GM12878 (cell line): ENCODE measurements around the gene FSHB. TPM values are rescaled to one million over a fixed set of nuclear protein-coding genes. Genes with fewer than 3 reads are reported as not detected.

ENCODE experiments used
- BCL11A ChIP-seq: IDR thresholded peaks from 2 replicates; pipeline ENCODE4 v1.6.1; 2011; ENCODE audit warnings: low read depth, low read length
- CBX3 ChIP-seq: fragments of 200-600 bp; sonication (generic); IDR thresholded peaks from 2 replicates; pipeline ENCODE4 v1.6.1; 2016; ENCODE audit warnings: low read depth, borderline replicate concordance
- CBX5 ChIP-seq: sonication (generic); IDR thresholded peaks from 2 replicates; pipeline ENCODE4 v1.6.1; 2016; ENCODE audit warnings: low read depth, moderate library complexity, mild to moderate bottlenecking, inconsistent platforms
- CEBPB ChIP-seq, 2 experiments: fragments of 150-350 bp in 1 of 2; IDR thresholded peaks; 2 replicates each; pipeline ENCODE4 v1.6.1; 2012 to 2014; ENCODE audit warnings: low read depth in 2 of 2, low read length in 2 of 2, borderline replicate concordance in 1 of 2, inconsistent platforms in 1 of 2
- EED ChIP-seq: sonication (generic); IDR thresholded peaks from 2 replicates; pipeline ENCODE4 v1.6.1; 2016; ENCODE audit warnings: antibody characterized with exemption, low read depth
- ESRRA ChIP-seq: IDR thresholded peaks from 2 replicates; pipeline ENCODE4 v1.6.1; 2012; ENCODE audit warnings: mild to moderate bottlenecking, low read length, improper control_type of control experiment
- EZH2 ChIP-seq: IDR thresholded peaks from 2 replicates; pipeline ENCODE4 v1.6.1; 2012; ENCODE audit warnings: low read depth, mild to moderate bottlenecking, control low read depth, inconsistent platforms, low read length, borderline replicate concordance; ENCODE audit not compliant: control insufficient read depth
- RAD21 ChIP-seq: IDR thresholded peaks from 2 replicates; pipeline ENCODE4 v1.6.1; 2011; ENCODE audit warnings: mild to moderate bottlenecking, low read depth, low read length, moderate library complexity; ENCODE audit not compliant: insufficient read depth
- SKIL ChIP-seq: fragments of 450-650 bp; IDR thresholded peaks from 2 replicates; pipeline ENCODE4 v1.6.1; 2017; ENCODE audit warnings: mild to moderate bottlenecking, low read depth, inconsistent platforms; ENCODE audit not compliant: poor library complexity, severe bottlenecking
- SPI1 ChIP-seq: IDR thresholded peaks from 2 replicates; pipeline ENCODE4 v1.6.1; 2011; ENCODE audit warnings: low read depth, mild to moderate bottlenecking, low read length, moderate library complexity, borderline replicate concordance; ENCODE audit not compliant: insufficient read depth
- STAT1 ChIP-seq: fragments of 450-650 bp; conservative IDR thresholded peaks from 2 replicates; pipeline ENCODE4 v1.6.1; 2014; ENCODE audit warnings: antibody characterized with exemption, mild to moderate bottlenecking
- SUZ12 ChIP-seq: fragments of 200-600 bp; sonication (generic); IDR thresholded peaks from one replicate; pipeline ENCODE4 v1.6.1; 2018; ENCODE audit warnings: antibody characterized with exemption, mild to moderate bottlenecking; ENCODE audit not compliant: unreplicated experiment
- TBL1XR1 ChIP-seq: IDR thresholded peaks from 2 replicates; pipeline ENCODE4 v1.6.1; 2012; ENCODE audit warnings: low read depth, low read length, improper control_type of control experiment
- TCF12 ChIP-seq: IDR thresholded peaks from 2 replicates; pipeline ENCODE4 v1.6.1; 2011; ENCODE audit warnings: low read depth, mild to moderate bottlenecking, low read length
- polyA plus RNA-seq, 11 experiments: library from polyadenylated mRNA; depleted of rRNA in 4 of 11; unstranded in 6 of 11; stranded (reverse) in 5 of 11; fragments of >200 nt; fragmentation: Nextera tagmentation in 4 of 11; fragmentation: Illumina TruSeq in 1 of 11; extraction: Ambion mirVana in 4 of 11; extraction: Trizol in 1 of 11; gene quantifications; 1 replicate in 1 of 11; 2 replicates in 10 of 11; pipeline versions ENCODE4 v1.2.1 to v1.2.3, GENCODE V29; 2011 to 2016; ENCODE audit warnings: inconsistent platforms in 2 of 11, missing spikeins in 2 of 11, low read depth in 1 of 11
- total RNA-seq, 4 experiments: library from RNA; depleted of rRNA in 3 of 4; stranded (reverse); fragments of >200 nt in 3 of 4; fragmentation: Illumina TruSeq in 1 of 4; extraction: Trizol in 1 of 4; gene quantifications; 2 replicates each; pipeline versions ENCODE4 v1.2.1 to v1.2.3, GENCODE V29; 2013 to 2021
- TF ChIP-seq, protein P1 (sequence below): fragments of 450-650 bp; IDR thresholded peaks from 2 replicates; pipeline ENCODE4 v1.6.1; 2017; ENCODE audit warnings: low read depth, mild to moderate bottlenecking, moderate library complexity
- TF ChIP-seq, protein P2 (sequence below): IDR thresholded peaks from 2 replicates; pipeline ENCODE4 v1.6.1; 2012; ENCODE audit warnings: improper control_type of control experiment, low read depth, low read length; ENCODE audit not compliant: insufficient replicate concordance

FSHB gene
- total and polyA plus RNA-seq, 10 of the 15 experiments (the other 5 are each of a cell fraction or from before 2014, with no cell fraction given) = not detected

DNA sequence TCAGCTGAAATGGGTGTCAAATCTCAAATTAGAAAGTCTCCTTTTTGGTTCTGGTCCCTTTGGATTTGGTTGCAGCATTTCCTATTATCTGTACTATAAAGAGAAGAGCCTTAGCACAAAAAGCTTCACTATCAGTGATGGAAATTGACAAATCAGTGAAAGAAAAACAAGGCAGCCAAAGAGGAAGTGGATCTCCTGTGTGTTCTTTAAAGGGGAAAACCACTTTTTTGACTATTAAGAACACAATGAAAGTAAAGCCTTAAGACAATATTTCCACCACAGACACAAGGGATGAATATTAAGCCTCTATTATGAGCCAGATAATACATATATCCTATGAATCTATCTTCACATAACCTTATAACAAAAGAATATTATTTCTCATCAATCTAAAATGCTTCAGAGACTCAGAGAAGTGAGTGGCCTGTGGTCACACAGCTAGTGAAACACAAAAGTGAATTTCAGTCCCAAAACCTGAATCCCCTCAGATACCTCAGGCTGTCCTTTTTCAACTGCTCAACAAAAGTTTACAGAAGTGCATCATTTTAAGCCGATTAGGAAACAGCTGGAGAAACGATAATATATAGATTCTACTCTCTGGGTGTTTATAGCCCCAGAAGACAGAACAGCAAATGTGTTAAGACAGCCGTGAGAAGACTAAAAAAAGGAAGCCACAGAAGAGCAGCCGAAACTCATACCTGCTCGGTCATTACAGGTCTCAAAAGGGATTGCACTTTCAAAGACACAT is 24.4 kb upstream of the FSHB start (continued):
- TF ChIP-seq, protein P1, sequence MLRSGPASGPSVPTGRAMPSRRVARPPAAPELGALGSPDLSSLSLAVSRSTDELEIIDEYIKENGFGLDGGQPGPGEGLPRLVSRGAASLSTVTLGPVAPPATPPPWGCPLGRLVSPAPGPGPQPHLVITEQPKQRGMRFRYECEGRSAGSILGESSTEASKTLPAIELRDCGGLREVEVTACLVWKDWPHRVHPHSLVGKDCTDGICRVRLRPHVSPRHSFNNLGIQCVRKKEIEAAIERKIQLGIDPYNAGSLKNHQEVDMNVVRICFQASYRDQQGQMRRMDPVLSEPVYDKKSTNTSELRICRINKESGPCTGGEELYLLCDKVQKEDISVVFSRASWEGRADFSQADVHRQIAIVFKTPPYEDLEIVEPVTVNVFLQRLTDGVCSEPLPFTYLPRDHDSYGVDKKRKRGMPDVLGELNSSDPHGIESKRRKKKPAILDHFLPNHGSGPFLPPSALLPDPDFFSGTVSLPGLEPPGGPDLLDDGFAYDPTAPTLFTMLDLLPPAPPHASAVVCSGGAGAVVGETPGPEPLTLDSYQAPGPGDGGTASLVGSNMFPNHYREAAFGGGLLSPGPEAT = peak; percentile 86
- TF ChIP-seq SPI1 = peak; percentile 96
- no peak for TF ChIP-seq SUZ12
- TF ChIP-seq STAT1 = no peak
- TF ChIP-seq CEBPB (IDR thresholded peaks at IDR 0.05; ENCODE audit: borderline replicate concordance in 1 of 2, low read depth in 2 of 2, low read length in 2 of 2) = peak in 1 of 2 experiments; percentile 61; a peak in 1 of 4 replicates
- peak; percentile 7; the same call in 1 of the 2 replicates for TF ChIP-seq RAD21
- TF ChIP-seq CBX5 = no peak
- TF ChIP-seq, protein P2, sequence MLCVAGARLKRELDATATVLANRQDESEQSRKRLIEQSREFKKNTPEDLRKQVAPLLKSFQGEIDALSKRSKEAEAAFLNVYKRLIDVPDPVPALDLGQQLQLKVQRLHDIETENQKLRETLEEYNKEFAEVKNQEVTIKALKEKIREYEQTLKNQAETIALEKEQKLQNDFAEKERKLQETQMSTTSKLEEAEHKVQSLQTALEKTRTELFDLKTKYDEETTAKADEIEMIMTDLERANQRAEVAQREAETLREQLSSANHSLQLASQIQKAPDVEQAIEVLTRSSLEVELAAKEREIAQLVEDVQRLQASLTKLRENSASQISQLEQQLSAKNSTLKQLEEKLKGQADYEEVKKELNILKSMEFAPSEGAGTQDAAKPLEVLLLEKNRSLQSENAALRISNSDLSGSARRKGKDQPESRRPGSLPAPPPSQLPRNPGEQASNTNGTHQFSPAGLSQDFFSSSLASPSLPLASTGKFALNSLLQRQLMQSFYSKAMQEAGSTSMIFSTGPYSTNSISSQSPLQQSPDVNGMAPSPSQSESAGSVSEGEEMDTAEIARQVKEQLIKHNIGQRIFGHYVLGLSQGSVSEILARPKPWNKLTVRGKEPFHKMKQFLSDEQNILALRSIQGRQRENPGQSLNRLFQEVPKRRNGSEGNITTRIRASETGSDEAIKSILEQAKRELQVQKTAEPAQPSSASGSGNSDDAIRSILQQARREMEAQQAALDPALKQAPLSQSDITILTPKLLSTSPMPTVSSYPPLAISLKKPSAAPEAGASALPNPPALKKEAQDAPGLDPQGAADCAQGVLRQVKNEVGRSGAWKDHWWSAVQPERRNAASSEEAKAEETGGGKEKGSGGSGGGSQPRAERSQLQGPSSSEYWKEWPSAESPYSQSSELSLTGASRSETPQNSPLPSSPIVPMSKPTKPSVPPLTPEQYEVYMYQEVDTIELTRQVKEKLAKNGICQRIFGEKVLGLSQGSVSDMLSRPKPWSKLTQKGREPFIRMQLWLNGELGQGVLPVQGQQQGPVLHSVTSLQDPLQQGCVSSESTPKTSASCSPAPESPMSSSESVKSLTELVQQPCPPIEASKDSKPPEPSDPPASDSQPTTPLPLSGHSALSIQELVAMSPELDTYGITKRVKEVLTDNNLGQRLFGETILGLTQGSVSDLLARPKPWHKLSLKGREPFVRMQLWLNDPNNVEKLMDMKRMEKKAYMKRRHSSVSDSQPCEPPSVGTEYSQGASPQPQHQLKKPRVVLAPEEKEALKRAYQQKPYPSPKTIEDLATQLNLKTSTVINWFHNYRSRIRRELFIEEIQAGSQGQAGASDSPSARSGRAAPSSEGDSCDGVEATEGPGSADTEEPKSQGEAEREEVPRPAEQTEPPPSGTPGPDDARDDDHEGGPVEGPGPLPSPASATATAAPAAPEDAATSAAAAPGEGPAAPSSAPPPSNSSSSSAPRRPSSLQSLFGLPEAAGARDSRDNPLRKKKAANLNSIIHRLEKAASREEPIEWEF = no peak
- no peak for TF ChIP-seq ESRRA
- TF ChIP-seq EZH2 = no peak
- TF ChIP-seq TCF12 = no peak
- 0 out of 2 replicates have a peak, but pooled peaks have one; percentile 40 for TF ChIP-seq TBL1XR1
- peak; percentile 29 for TF ChIP-seq SKIL
- no peak for TF ChIP-seq CBX3
- 0 out of 2 replicates have a peak, but pooled peaks have one; percentile 39 for TF ChIP-seq EED
- no peak for TF ChIP-seq BCL11A
